GM18867 (cell line): ENCODE results near the gene CDC42EP5.
"Not testable (repeated sequence)": the region's sequence is repeated elsewhere in the genome, so short reads cannot be mapped to it uniquely, and the experiment has no call there.

ENCODE experiments used
- ATAC-seq: cut with Tn5 transposase; IDR thresholded peaks from one replicate; pipeline ENCODE4 v1.9.1; 2021; ENCODE audit warnings: mild to moderate bottlenecking, moderate library complexity; ENCODE audit not compliant: unreplicated experiment

CDC42EP5 gene

GRCh38 chr19:54489766-54490165 is 16.7 kb upstream of the CDC42EP5 start:
- ATAC-seq = no peak

- no peak for ATAC-seq
Observed at GRCh38 chr19:54489341-54489740, 16.2 kb upstream of the CDC42EP5 start.

GRCh38 chr19:54485851-54486250 is 12.8 kb upstream of the CDC42EP5 start:
- ATAC-seq = no peak

GRCh38 chr19:54484451-54484850 is 11.4 kb upstream of the CDC42EP5 start:
- ATAC-seq = no peak

- no peak for ATAC-seq
Observed at GRCh38 chr19:54482889-54483288, 9.8 kb upstream of the CDC42EP5 start.

- ATAC-seq = no peak
Observed at GRCh38 chr19:54481326-54481930, 8.3 kb upstream of the CDC42EP5 start.

- ATAC-seq = no peak
Observed at GRCh38 chr19:54480051-54480450, 7.0 kb upstream of the CDC42EP5 start.

- no peak for ATAC-seq
Observed at GRCh38 chr19:54478677-54479266, 5.7 kb upstream of the CDC42EP5 start.

GRCh38 chr19:54477650-54478049 is 4.6 kb upstream of the CDC42EP5 start:
- no peak for ATAC-seq

GRCh38 chr19:54475706-54476105 is 2.6 kb upstream of the CDC42EP5 start:
- ATAC-seq = no peak

- no peak for ATAC-seq
Observed at GRCh38 chr19:54473892-54474372, 836 bp upstream of the CDC42EP5 start.

- ATAC-seq = no peak
Observed at GRCh38 chr19:54470991-54471782, 1.9 kb downstream of the CDC42EP5 start.

- ATAC-seq = no peak
Observed at GRCh38 chr19:54470276-54470887, 2.7 kb downstream of the CDC42EP5 start.

GRCh38 chr19:54469496-54469934 is 3.6 kb downstream of the CDC42EP5 start:
- no peak for ATAC-seq

- not testable (repeated sequence) for ATAC-seq
Observed at GRCh38 chr19:54466110-54466480, 7.0 kb downstream of the CDC42EP5 start.

GRCh38 chr19:54465426-54466109 is 7.5 kb downstream of the CDC42EP5 start:
- ATAC-seq = no peak

GRCh38 chr19:54464630-54465425 is 8.3 kb downstream of the CDC42EP5 start:
- ATAC-seq = peak; percentile 44

- ATAC-seq = peak; percentile 52
Observed at GRCh38 chr19:54464044-54464629, 9.0 kb downstream of the CDC42EP5 start.

GRCh38 chr19:54463531-54464043 is 9.5 kb downstream of the CDC42EP5 start, which contains the start of gene LENG9:
TSS of gene LENG9 (minus strand) at chr19:54463778. CDS start at chr19:54463526, 252 bp downstream.
- peak; percentile 56 for ATAC-seq
